ENCODE measurements around the gene ALKBH7. TPM values are rescaled to one million over a fixed set of nuclear protein-coding genes. Genes with fewer than 3 reads are reported as not detected.

ALKBH7 gene
- total RNA-seq, 2 donors from 2014 or later: 33.9 to 89.4 TPM

Other genes with a start within 250 kb of the ALKBH7 start
- gene ACSBG2, start 237.1 kb upstream of the ALKBH7 start, total RNA-seq: under 1 TPM; 0.16 to 0.72 TPM
- gene MLLT1, start 92.8 kb upstream of the ALKBH7 start, total RNA-seq: 10 to 100 TPM; 31.8 to 48.2 TPM
- gene ACER1, start 39.2 kb upstream of the ALKBH7 start, total RNA-seq: under 1 TPM in 1 of 2 donors, not detected in 1; 0.52 TPM
- 100 to 1,000 TPM; 184 to 190 TPM for gene CLPP, start 11.3 kb upstream of the ALKBH7 start, total RNA-seq
- gene PSPN, start 3.1 kb downstream of the ALKBH7 start, total RNA-seq: 1 to 10 TPM; 2.0 to 3.4 TPM
- gene GTF2F1, start 20.4 kb downstream of the ALKBH7 start, total RNA-seq: 10 to 100 TPM; 44.6 to 78.4 TPM
- 100 to 1,000 TPM; 240 to 353 TPM for gene KHSRP, start 52.0 kb downstream of the ALKBH7 start, total RNA-seq
- under 1 TPM in 1 of 2 donors, not detected in 1; 0.14 TPM for gene SLC25A41, start 61.0 kb downstream of the ALKBH7 start, total RNA-seq
- gene SLC25A23, start 87.0 kb downstream of the ALKBH7 start, total RNA-seq: 10 to 100 TPM in 1 of 2 donors, under 1 TPM in 1; 0.96 to 36.0 TPM
- gene CRB3, start 91.5 kb downstream of the ALKBH7 start, total RNA-seq: 1 to 10 TPM in 1 of 2 donors, under 1 TPM in 1; 0.59 to 2.6 TPM
- gene DENND1C, start 109.0 kb downstream of the ALKBH7 start, total RNA-seq: 10 to 100 TPM; 70.8 to 84.4 TPM
- 1 to 10 TPM; 2.6 to 9.4 TPM for gene TUBB4A, start 129.5 kb downstream of the ALKBH7 start, total RNA-seq
- 1 to 10 TPM in 1 of 2 donors, under 1 TPM in 1; 0.43 to 3.4 TPM for gene TNFSF9, start 158.2 kb downstream of the ALKBH7 start, total RNA-seq
- 1 to 10 TPM; 4.8 to 8.4 TPM for gene CD70, start 218.4 kb downstream of the ALKBH7 start, total RNA-seq